Breast epithelium (tissue), 3 donors: ENCODE results near the gene MGAT4B.

Experiments
- POLR2A ChIP-seq: fragments of 450-650 bp; IDR thresholded peaks from one replicate; pipeline ENCODE4 v1.6.1; 2016; ENCODE audit warnings: antibody characterized with exemption, mild to moderate bottlenecking, moderate library complexity
- POLR2AphosphoS5 ChIP-seq, 3 donors: sonication (generic); formaldehyde crosslinking; IDR thresholded peaks; one replicate each; pipeline ENCODE4 v1.6.1; 2017; ENCODE audit warnings: antibody characterized with exemption in 3 of 3
- TF ChIP-seq, protein P1 (sequence below), 3 donors: fragments of 450-650 bp; IDR thresholded peaks; one replicate each; pipeline ENCODE4 v1.5.1; 2016 to 2017; ENCODE audit warnings: antibody characterized with exemption in 3 of 3, mild to moderate bottlenecking in 3 of 3, moderate library complexity in 3 of 3

DNA sequence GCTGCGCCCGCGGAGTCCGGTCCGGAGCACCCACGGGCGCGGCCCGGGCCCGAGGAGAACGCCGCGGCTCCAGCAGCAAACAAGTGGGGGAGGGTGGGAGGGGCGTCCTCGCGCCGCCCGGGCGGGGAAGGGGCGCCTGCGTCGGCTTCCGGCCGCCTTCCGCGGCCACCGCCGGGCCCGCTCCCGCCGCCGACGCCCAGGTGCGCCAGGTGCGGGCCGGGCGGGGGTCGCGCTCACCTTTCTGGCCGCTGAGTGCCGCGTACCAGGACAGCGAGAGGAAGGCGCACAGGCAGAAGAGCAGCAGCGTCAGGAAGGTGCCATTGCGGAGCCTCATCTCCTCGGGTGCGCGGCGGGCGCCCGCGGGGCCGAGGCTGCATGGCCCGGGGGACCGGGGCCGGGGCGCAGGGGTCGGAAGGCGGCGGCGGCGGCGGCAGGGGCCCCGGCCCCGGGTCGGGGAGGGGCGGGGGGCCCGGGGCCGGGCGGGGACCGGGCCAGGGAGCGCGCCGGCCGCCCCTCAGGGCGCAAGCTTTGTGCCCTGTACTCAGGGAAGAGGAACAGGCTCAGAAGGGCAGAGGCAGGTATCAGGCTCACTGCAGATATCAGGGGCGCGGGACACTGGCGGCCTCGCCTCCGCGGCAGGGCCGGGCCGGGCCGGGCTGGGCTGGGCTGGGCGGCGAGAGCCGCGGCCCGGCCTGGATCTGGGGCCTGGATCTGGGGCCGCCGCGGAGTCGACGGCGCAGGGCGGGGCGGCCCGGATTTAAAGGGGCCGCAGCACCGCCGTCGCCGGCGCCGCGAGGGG is at the start of gene MGAT4B:
- TF ChIP-seq, protein P1, sequence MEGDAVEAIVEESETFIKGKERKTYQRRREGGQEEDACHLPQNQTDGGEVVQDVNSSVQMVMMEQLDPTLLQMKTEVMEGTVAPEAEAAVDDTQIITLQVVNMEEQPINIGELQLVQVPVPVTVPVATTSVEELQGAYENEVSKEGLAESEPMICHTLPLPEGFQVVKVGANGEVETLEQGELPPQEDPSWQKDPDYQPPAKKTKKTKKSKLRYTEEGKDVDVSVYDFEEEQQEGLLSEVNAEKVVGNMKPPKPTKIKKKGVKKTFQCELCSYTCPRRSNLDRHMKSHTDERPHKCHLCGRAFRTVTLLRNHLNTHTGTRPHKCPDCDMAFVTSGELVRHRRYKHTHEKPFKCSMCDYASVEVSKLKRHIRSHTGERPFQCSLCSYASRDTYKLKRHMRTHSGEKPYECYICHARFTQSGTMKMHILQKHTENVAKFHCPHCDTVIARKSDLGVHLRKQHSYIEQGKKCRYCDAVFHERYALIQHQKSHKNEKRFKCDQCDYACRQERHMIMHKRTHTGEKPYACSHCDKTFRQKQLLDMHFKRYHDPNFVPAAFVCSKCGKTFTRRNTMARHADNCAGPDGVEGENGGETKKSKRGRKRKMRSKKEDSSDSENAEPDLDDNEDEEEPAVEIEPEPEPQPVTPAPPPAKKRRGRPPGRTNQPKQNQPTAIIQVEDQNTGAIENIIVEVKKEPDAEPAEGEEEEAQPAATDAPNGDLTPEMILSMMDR (IDR thresholded peaks at IDR 0.05) = no peak
- TF ChIP-seq POLR2A (no peak), POLR2AphosphoS5 (IDR thresholded peaks at IDR 0.05) (no peak)
